Measurements from ENCODE around the gene ABCF2. TPM values are rescaled to one million over a fixed set of nuclear protein-coding genes. Genes with fewer than 3 reads are reported as not detected.
A peak's percentile ranks its signal among the peaks of the same experiment; 100 is the strongest.

ABCF2 gene
- polyA plus RNA-seq, result 10 to 100 TPM; 11.3 to 32.4 (median 20.1) TPM

GRCh38 chr7:151226875-151227782 lies at the start of gene ABCF2:
Gene ABCF2 (minus strand): TSS chr7:151227205. CDS start chr7:151226458, 747 bp downstream.
- 0 to 1% (median 0%) methylated on average over 68 of the region's 68 CpGs for WGBS, 3 donors

GRCh38 chr7:151275813-151276577 lies 49.0 kb upstream of the ABCF2 start:
- H3K27ac ChIP-seq (ENCODE audit: low read depth, low read length), result no peak overlapping the region
- 26 to 31% (median 30%) methylated on average over 10 of the region's 10 CpGs for WGBS, 3 donors

More at GRCh38 chr7:151226875-151227782, at the start of gene ABCF2:
- H3K27ac ChIP-seq (ENCODE audit: low read depth, low read length), result peak within 1 kb of the TSS; percentile 18

- no peak overlapping the region for H3K27ac ChIP-seq (ENCODE audit: low read depth, low read length)
- 85 to 86% (median 86%) methylated on average over 17 of the region's 17 CpGs for WGBS, 3 donors
These were observed 48.2 kb upstream of the ABCF2 start for GRCh38 chr7:151274936-151275812.

- H3K27ac ChIP-seq (ENCODE audit: low read depth, low read length), result no peak overlapping the region
- WGBS, 3 donors, result 69 to 91% (median 72%) methylated on average over 9 of the region's 9 CpGs
These were observed 47.4 kb upstream of the ABCF2 start for GRCh38 chr7:151274396-151274795.

- no peak overlapping the region for H3K27ac ChIP-seq (ENCODE audit: low read depth, low read length)
- WGBS, 3 donors, result 60 to 74% (median 64%) methylated on average over 9 of the region's 9 CpGs
These were observed 46.8 kb upstream of the ABCF2 start for GRCh38 chr7:151273651-151274390.

GRCh38 chr7:151272877-151273276 lies 45.9 kb upstream of the ABCF2 start:
- H3K27ac ChIP-seq (ENCODE audit: low read depth, low read length), result no peak overlapping the region
- 78 to 87% (median 80%) methylated on average over 7 of the region's 7 CpGs for WGBS, 3 donors

- peak overlapping the region; percentile 21 for H3K27ac ChIP-seq (ENCODE audit: low read depth, low read length)
- 60 to 70% (median 67%) methylated on average over 10 of the region's 10 CpGs for WGBS, 3 donors
These were observed 45.4 kb upstream of the ABCF2 start for GRCh38 chr7:151272405-151272804.

- H3K27ac ChIP-seq (ENCODE audit: low read depth, low read length), result peak overlapping the region; percentile 21
- 27 to 56% (median 40%) methylated on average over 7 of the region's 7 CpGs for WGBS, 3 donors
These were observed 44.8 kb upstream of the ABCF2 start for GRCh38 chr7:151271699-151272355.

GRCh38 chr7:151269511-151269910 lies 42.5 kb upstream of the ABCF2 start:
- no peak overlapping the region for H3K27ac ChIP-seq (ENCODE audit: low read depth, low read length)
- WGBS, 3 donors, result 88 to 94% (median 93%) methylated on average over 10 of the region's 10 CpGs

GRCh38 chr7:151265351-151265931 lies 38.4 kb upstream of the ABCF2 start:
- 81 to 94% (median 91%) methylated on average over 9 of the region's 9 CpGs for WGBS, 3 donors
- H3K27ac ChIP-seq (ENCODE audit: low read depth, low read length), result no peak overlapping the region

- WGBS, 3 donors, result 82 to 92% (median 87%) methylated on average over 5 of the region's 5 CpGs
- H3K27ac ChIP-seq (ENCODE audit: low read depth, low read length), result no peak overlapping the region
These were observed 37.6 kb upstream of the ABCF2 start for GRCh38 chr7:151264615-151265014.

GRCh38 chr7:151261529-151261928 lies 34.5 kb upstream of the ABCF2 start:
- 45 to 57% (median 45%) methylated on average over 10 of the region's 10 CpGs for WGBS, 3 donors
- no peak overlapping the region for H3K27ac ChIP-seq (ENCODE audit: low read depth, low read length)

- no peak overlapping the region for H3K27ac ChIP-seq (ENCODE audit: low read depth, low read length)
- WGBS, 3 donors, result 84 to 86% (median 85%) methylated on average over 8 of the region's 8 CpGs
These were observed 33.9 kb upstream of the ABCF2 start for GRCh38 chr7:151260883-151261282.

GRCh38 chr7:151260471-151260870 lies 33.5 kb upstream of the ABCF2 start:
- 86 to 92% (median 90%) methylated on average over 11 of the region's 11 CpGs for WGBS, 3 donors

GRCh38 chr7:151257990-151258389 lies 31.0 kb upstream of the ABCF2 start:
- no peak overlapping the region for H3K27ac ChIP-seq (ENCODE audit: low read depth, low read length)
- 85 to 96% (median 92%) methylated on average over 7 of the region's 7 CpGs for WGBS, 3 donors

More at GRCh38 chr7:151260471-151260870, 33.5 kb upstream of the ABCF2 start:
- no peak overlapping the region for H3K27ac ChIP-seq (ENCODE audit: low read depth, low read length)

GRCh38 chr7:151256410-151257045 lies 29.5 kb upstream of the ABCF2 start:
- no peak overlapping the region for H3K27ac ChIP-seq (ENCODE audit: low read depth, low read length)
- 51 to 63% (median 56%) methylated on average over 16 of the region's 16 CpGs for WGBS, 3 donors
